ENCODE results near the gene OLA1.
A peak's percentile ranks its signal among the peaks of the same experiment; 100 is the strongest.

Gene OLA1

DNA sequence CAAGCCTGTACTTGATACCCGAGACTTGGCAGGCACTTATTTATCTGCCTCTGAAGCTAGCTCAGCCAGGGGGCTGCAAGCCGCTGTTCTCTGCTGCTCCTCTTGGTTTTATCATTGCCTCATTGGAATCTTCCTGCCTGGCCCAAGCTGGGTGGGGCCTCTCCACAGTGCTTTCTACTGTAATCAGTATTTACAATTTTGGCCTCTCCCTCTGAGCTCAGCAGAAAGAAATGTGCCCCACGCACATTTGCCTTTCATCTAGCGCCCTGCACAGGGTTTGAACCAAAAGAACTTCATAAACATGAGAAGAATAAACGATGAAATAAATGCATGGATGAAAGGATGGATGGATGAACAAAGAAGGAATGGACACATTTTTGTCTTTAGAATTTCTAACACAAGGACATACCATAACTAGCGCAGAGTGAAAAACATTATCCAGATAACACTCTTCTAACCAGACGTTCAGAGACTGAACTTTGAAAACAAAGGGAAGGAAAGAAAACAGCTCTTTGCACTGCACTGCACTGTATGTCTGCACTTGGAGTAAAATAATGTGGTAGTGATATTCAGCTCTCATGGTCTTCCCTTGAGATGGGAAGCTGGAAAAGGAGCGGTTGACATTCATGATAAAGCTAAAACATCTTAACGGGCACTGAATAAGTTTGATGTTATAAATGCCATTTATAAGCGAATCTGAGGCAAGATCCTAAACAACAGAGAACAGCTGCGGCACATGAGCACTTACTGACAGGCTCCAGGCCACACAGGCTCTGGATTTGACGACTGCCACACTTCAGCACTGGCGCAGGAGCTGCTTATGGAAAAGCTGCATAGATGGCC, 196.4 kb downstream of the OLA1 start:
- peak; percentile 65 for DNase-seq (ENCODE audit: low spot score)
- H3K27ac ChIP-seq: peak overlapping the region; percentile 60
- TF ChIP-seq CTCF (conservative IDR thresholded peaks at IDR 0.05; ENCODE audit: low read depth): no peak
- CTCF ChIA-PET: no interaction called here
- POLR2A ChIA-PET (ENCODE audit: low non-redundant PET): no interaction called here

- no peak for DNase-seq (ENCODE audit: low spot score)
- TF ChIP-seq CTCF (conservative IDR thresholded peaks at IDR 0.05; ENCODE audit: low read depth): no peak
- CTCF ChIA-PET: no interaction called here
- no peak overlapping the region for H3K27ac ChIP-seq
- POLR2A ChIA-PET (ENCODE audit: low non-redundant PET): no interaction called here
These were observed 197.3 kb downstream of the OLA1 start for GRCh38 chr2:174051068-174051467.

GRCh38 chr2:174049895-174050294, 198.4 kb downstream of the OLA1 start:
- DNase-seq (ENCODE audit: low spot score): no peak
- TF ChIP-seq CTCF (conservative IDR thresholded peaks at IDR 0.05; ENCODE audit: low read depth): no peak
- ChIA-PET CTCF (interaction anchor here (0.9 kb wide), 1 partner anchor 22 kb away, joined by 4 read pairs; no protein-coding TSS in a partner anchor), POLR2A (ENCODE audit: low non-redundant PET) (no interaction called here)
- H3K27ac ChIP-seq: no peak overlapping the region

- ChIA-PET POLR2A (ENCODE audit: low non-redundant PET) (no interaction called here), CTCF (no interaction called here)
These were observed 200.1 kb downstream of the OLA1 start for GRCh38 chr2:174048243-174048642.

GRCh38 chr2:174047746-174048145, 200.6 kb downstream of the OLA1 start:
- no peak for TF ChIP-seq CTCF (conservative IDR thresholded peaks at IDR 0.05; ENCODE audit: low read depth)
- POLR2A ChIA-PET (ENCODE audit: low non-redundant PET): no interaction called here
- no peak overlapping the region for H3K27ac ChIP-seq
- DNase-seq (ENCODE audit: low spot score): no peak
- CTCF ChIA-PET: no interaction called here

More at GRCh38 chr2:174048243-174048642, 200.1 kb downstream of the OLA1 start:
- TF ChIP-seq CTCF (conservative IDR thresholded peaks at IDR 0.05; ENCODE audit: low read depth): no peak
- H3K27ac ChIP-seq: no peak overlapping the region
- DNase-seq (ENCODE audit: low spot score): no peak

DNA sequence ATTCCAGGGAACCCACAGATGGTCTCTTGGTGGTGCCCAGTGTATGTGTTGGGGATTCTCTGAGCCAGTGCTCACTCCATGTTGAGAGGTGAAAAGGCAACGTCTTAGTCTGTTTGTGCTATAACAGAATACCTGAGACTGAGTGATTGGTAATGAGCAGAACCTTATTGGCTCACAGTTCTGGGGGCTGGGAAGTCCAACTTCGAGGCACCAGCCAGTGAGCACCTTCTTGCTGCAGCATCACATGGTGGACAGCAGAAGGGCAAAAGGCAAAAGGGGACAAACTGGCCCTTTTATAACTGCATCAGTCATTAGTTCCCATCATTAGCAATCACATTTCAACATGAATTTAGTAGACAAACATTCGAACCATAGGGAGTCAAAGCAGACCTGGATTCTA, 202.2 kb downstream of the OLA1 start:
- POLR2A ChIA-PET (ENCODE audit: low non-redundant PET): interaction anchor here (0.6 kb wide), 1 partner anchor 440 kb away, joined by 3 read pairs; the partner anchor contains the start of gene GPR155
- CTCF ChIA-PET: no interaction called here
- no peak for TF ChIP-seq CTCF (conservative IDR thresholded peaks at IDR 0.05; ENCODE audit: low read depth)
- no peak for DNase-seq (ENCODE audit: low spot score)
- no peak overlapping the region for H3K27ac ChIP-seq

Data from RWPE1 (cell line).